GM12878 (cell line): ENCODE measurements around the gene ACOT13. TPM values are rescaled to one million over a fixed set of nuclear protein-coding genes. Genes with fewer than 3 reads are reported as not detected.

Source experiments
- ATAC-seq: fragments of 200-7000 bp; cut with Tn5 transposase; 3 replicates; pipeline ENCODE4 v1.9.1; 2020; ENCODE audit warnings: mild to moderate bottlenecking, moderate library complexity
- BruUV-seq: library from RNA; stranded (reverse); fragments of 400-500 nt; replicated peaks from 2 replicates; lab custom pipeline; 2021; lab: Mats Ljungman, UMichigan
- CTCF ChIA-PET: fragments of 300-600 bp; sonication (Branson Sonifier 250); formaldehyde crosslinking; extraction: SDS; loops from one replicate; lab custom pipeline; 2021; ENCODE audit warnings: inconsistent platforms; lab: Yijun Ruan, JAX
- POLR2A ChIA-PET: fragments of 350-600 bp; formaldehyde crosslinking; extraction: SDS; loops from one replicate; lab custom pipeline; 2021; ENCODE audit warnings: inconsistent platforms; lab: Charles Lee
- RAD21 ChIA-PET: fragments of 300-600 bp; sonication (Branson Sonifier 250); formaldehyde crosslinking; loops from one replicate; lab custom pipeline; 2023; ENCODE audit warnings: antibody characterized with exemption; ENCODE audit not compliant: unreplicated experiment; lab: Charles Lee
- SMC1A ChIA-PET: fragments of 300-600 bp; sonication (Branson Sonifier 250); formaldehyde crosslinking; loops from one replicate; lab custom pipeline; 2023; ENCODE audit not compliant: unreplicated experiment, uncharacterized antibody; lab: Charles Lee
- DNase-seq: peaks from one replicate; pipeline ENCODE4 v3.0.0-alpha.2; 2011; ENCODE audit warnings: low read depth, low spot score
- FAIRE-seq: peaks from 3 replicates; lab custom pipeline; 2011; peaks lifted over from hg19 to GRCh38; lab: Jason Lieb, UNC
- H2AFZ ChIP-seq: 2 replicates; pipeline ENCODE4 v1.6.0; 2011; ENCODE audit warnings: low read depth, low read length, control low read depth; ENCODE audit not compliant: control insufficient read depth
- H3K27ac ChIP-seq: 2 replicates; pipeline ENCODE4 v1.5.1; 2011; ENCODE audit warnings: control low read depth; ENCODE audit not compliant: control insufficient read depth, insufficient read depth
- H3K27me3 ChIP-seq, 2 experiments: replicated peaks in 1 of 2; 2 replicates each; pipeline versions ENCODE4 v1.6.0 to v1.6.1; 2011; ENCODE audit warnings: low read length in 1 of 2; ENCODE audit not compliant: control insufficient read depth in 2 of 2, insufficient read depth in 2 of 2
- H3K36me3 ChIP-seq, 2 experiments: 2 replicates each; pipeline ENCODE4 v1.5.1; 2011; ENCODE audit warnings: low read length in 1 of 2; ENCODE audit not compliant: control insufficient read depth in 2 of 2, insufficient read depth in 2 of 2
- H3K4me1 ChIP-seq: 2 replicates; pipeline ENCODE4 v1.6.1; 2011; ENCODE audit warnings: mild to moderate bottlenecking, low read length, moderate library complexity, mixed read lengths; ENCODE audit not compliant: control insufficient read depth, insufficient read depth
- H3K4me2 ChIP-seq: 2 replicates; pipeline ENCODE4 v1.6.0; 2011; ENCODE audit warnings: control low read depth; ENCODE audit not compliant: control insufficient read depth, insufficient read depth
- H3K4me3 ChIP-seq: fragments of 200-600 bp; sonication (generic); 2 replicates; pipeline ENCODE4 v1.5.1; 2016
- H3K79me2 ChIP-seq: 2 replicates; pipeline ENCODE4 v1.6.0; 2011; ENCODE audit warnings: low read length; ENCODE audit not compliant: control insufficient read depth, insufficient read depth
- H3K9ac ChIP-seq: 2 replicates; pipeline ENCODE4 v1.8.0; 2011; ENCODE audit warnings: low read length, control low read depth, mixed read lengths; ENCODE audit not compliant: control insufficient read depth, insufficient read depth
- H3K9me3 ChIP-seq: replicated peaks from 3 replicates; pipeline ENCODE4 v1.5.1; 2011; ENCODE audit warnings: mild to moderate bottlenecking, low read length; ENCODE audit not compliant: control insufficient read depth, insufficient read depth
- H4K20me1 ChIP-seq: 2 replicates; pipeline ENCODE4 v1.6.0; 2011; ENCODE audit not compliant: control insufficient read depth, insufficient read depth
- ASH2L ChIP-seq: fragments of 300-600, 200-600 bp; sonication (generic); IDR thresholded peaks from 2 replicates; pipeline ENCODE4 v1.6.1; 2017; ENCODE audit warnings: low read depth, mild to moderate bottlenecking, borderline replicate concordance
- BCLAF1 ChIP-seq: fragments of 450-650 bp; IDR thresholded peaks from 2 replicates; pipeline ENCODE4 v1.6.1; 2017; ENCODE audit warnings: antibody characterized with exemption, mild to moderate bottlenecking, moderate library complexity
- LARP7 ChIP-seq: fragments of 450-650 bp; IDR thresholded peaks from 2 replicates; pipeline ENCODE4 v1.6.1; 2017; ENCODE audit warnings: mild to moderate bottlenecking
- MAX ChIP-seq: IDR thresholded peaks from 2 replicates; pipeline ENCODE4 v1.6.1; 2012; ENCODE audit warnings: low read depth, low read length, improper control_type of control experiment
- MEF2B ChIP-seq: fragments of 450-650 bp; IDR thresholded peaks from 2 replicates; pipeline ENCODE4 v1.6.1; 2018; ENCODE audit warnings: mild to moderate bottlenecking, moderate library complexity; ENCODE audit not compliant: partially characterized antibody, poor library complexity, severe bottlenecking
- NR2C1 ChIP-seq: fragments of 450-650 bp; IDR thresholded peaks from 2 replicates; pipeline ENCODE4 v1.6.1; 2017; ENCODE audit warnings: antibody characterized with exemption, mild to moderate bottlenecking, moderate library complexity
- NRF1 ChIP-seq: conservative IDR thresholded peaks from 2 replicates; pipeline ENCODE4 v1.6.1; 2011; ENCODE audit warnings: mild to moderate bottlenecking, low read depth, low read length, improper control_type of control experiment
- SMAD5 ChIP-seq: IDR thresholded peaks from 2 replicates; pipeline ENCODE4 v1.6.1; 2016; ENCODE audit warnings: antibody characterized with exemption, low read depth
- SMC3 ChIP-seq: IDR thresholded peaks from 2 replicates; pipeline ENCODE4 v1.6.1; 2011; ENCODE audit warnings: low read length, improper control_type of control experiment, borderline replicate concordance
- SP1 ChIP-seq: IDR thresholded peaks from one replicate; pipeline ENCODE4 v1.6.1; 2011; ENCODE audit warnings: low read depth, low read length
- WGBS: methylation state at CpG from one replicate; pipeline ENCODE4 v1.1.6; 2016; ENCODE audit warnings: low lambda C conversion rate; ENCODE audit not compliant: insufficient replicate concordance, insufficient coverage; ENCODE audit errors: missing lambda C conversion rate; 5-methylcytosine and 5-hydroxymethylcytosine counted together
- in situ Hi-C: fragments of 300-500 bp; cut with MboI; formaldehyde crosslinking; loops from 9 replicates; pipeline ENCODE4 v1.14.3; 2018; ENCODE audit warnings: mixed read lengths
- intact Hi-C: fragments of 100-400 bp; cut with micrococcal nuclease; formaldehyde crosslinking; loops from one replicate; pipeline ENCODE4 v1.14.2; 2022; ENCODE audit not compliant: unreplicated experiment
- polyA plus RNA-seq, 11 experiments: library from polyadenylated mRNA; depleted of rRNA in 4 of 11; unstranded in 6 of 11; stranded (reverse) in 5 of 11; fragments of >200 nt; fragmentation: Nextera tagmentation in 4 of 11; fragmentation: Illumina TruSeq in 1 of 11; extraction: Ambion mirVana in 4 of 11; extraction: Trizol in 1 of 11; gene quantifications; 1 replicate in 1 of 11; 2 replicates in 10 of 11; pipeline versions ENCODE4 v1.2.1 to v1.2.3, GENCODE V29; 2011 to 2016; ENCODE audit warnings: inconsistent platforms in 2 of 11, missing spikeins in 2 of 11, low read depth in 1 of 11
- total RNA-seq, 4 experiments: library from RNA; depleted of rRNA in 3 of 4; stranded (reverse); fragments of >200 nt in 3 of 4; fragmentation: Illumina TruSeq in 1 of 4; extraction: Trizol in 1 of 4; gene quantifications; 2 replicates each; pipeline versions ENCODE4 v1.2.1 to v1.2.3, GENCODE V29; 2013 to 2021
- TF ChIP-seq, protein P1 (sequence below): IDR thresholded peaks from 2 replicates; pipeline ENCODE4 v1.6.1; 2012; ENCODE audit warnings: mild to moderate bottlenecking, low read depth, low read length
- TF ChIP-seq, protein P2 (sequence below): fragments of 450-650 bp; IDR thresholded peaks from 2 replicates; pipeline ENCODE4 v1.6.1; 2017; ENCODE audit warnings: mild to moderate bottlenecking, low read depth, inconsistent platforms; ENCODE audit not compliant: poor library complexity, severe bottlenecking

ACOT13 gene
- total and polyA plus RNA-seq, 10 of the 15 experiments (the other 5 are each of a cell fraction or from before 2014, with no cell fraction given): 6.0 to 60.6 (median 36.6) TPM

DNA sequence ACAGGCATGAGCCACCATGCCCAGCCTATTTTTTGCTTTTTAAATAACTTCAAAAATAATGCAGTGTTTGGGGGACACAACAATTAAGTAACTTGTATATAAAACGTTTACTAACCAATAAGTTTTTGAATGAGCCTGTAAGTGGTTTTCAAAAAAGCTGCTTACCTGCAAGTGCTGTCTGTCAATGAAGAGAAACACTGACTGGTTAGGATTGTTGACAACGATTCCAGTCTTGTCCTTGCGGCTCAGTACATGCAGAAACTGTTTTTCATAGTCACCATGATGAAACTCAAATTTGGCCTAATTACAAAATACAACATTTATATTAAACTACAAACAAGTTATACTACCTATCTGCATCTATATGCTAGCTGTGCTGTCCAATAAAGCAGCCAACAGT lies 41.7 kb downstream of the ACOT13 start:
- H3K9me3 ChIP-seq: no peaks in the 10 kb centered on the region
- BruUV-seq: TSS peak; percentile 1
- ChIA-PET SMC1A (interaction anchor here (1.1 kb wide), 1 partner anchor 13 kb away, joined by 3 read pairs; no protein-coding TSS in a partner anchor), POLR2A (interaction anchor here (0.9 kb wide), 1 partner anchor 42 kb away, joined by 3 read pairs; the partner anchor contains the start of genes ACOT13 and TDP2), RAD21 (no interaction called here), CTCF (interaction anchor here (0.7 to 1.7 kb wide), 3 partner anchors 58 to 187 kb away, joined by 3 read pairs; no protein-coding TSS in a partner anchor)
- H4K20me1 ChIP-seq: 0 out of 2 replicates have a peak, but pooled peaks cover 4% of the 10 kb centered on the region
- no peaks in the 10 kb centered on the region for H3K27me3 ChIP-seq
- H3K4me3 ChIP-seq: no peak overlapping the region
- no peak for ATAC-seq
- no peaks in the 10 kb centered on the region for H3K4me1 ChIP-seq
- no peak overlapping the region for H3K4me2 ChIP-seq
- H3K9ac ChIP-seq: no peak overlapping the region
- intact Hi-C loops: no loop called here
- WGBS: 93% methylated on average over 3 of the region's 3 CpGs
- peaks cover 7 to 50% of the 10 kb centered on the region in 2 experiments for H3K36me3 ChIP-seq
- no peak for DNase-seq
- TF ChIP-seq LARP7 (no peak), MAX (no peak), SMC3 (no peak), ASH2L (no peak), SMAD5 (no peak; the same call in 1 of the 2 replicates), BCLAF1 (no peak), NRF1 (no peak), NR2C1 (no peak), MEF2B (no peak), SP1 (no peak)
- TF ChIP-seq, protein P1, sequence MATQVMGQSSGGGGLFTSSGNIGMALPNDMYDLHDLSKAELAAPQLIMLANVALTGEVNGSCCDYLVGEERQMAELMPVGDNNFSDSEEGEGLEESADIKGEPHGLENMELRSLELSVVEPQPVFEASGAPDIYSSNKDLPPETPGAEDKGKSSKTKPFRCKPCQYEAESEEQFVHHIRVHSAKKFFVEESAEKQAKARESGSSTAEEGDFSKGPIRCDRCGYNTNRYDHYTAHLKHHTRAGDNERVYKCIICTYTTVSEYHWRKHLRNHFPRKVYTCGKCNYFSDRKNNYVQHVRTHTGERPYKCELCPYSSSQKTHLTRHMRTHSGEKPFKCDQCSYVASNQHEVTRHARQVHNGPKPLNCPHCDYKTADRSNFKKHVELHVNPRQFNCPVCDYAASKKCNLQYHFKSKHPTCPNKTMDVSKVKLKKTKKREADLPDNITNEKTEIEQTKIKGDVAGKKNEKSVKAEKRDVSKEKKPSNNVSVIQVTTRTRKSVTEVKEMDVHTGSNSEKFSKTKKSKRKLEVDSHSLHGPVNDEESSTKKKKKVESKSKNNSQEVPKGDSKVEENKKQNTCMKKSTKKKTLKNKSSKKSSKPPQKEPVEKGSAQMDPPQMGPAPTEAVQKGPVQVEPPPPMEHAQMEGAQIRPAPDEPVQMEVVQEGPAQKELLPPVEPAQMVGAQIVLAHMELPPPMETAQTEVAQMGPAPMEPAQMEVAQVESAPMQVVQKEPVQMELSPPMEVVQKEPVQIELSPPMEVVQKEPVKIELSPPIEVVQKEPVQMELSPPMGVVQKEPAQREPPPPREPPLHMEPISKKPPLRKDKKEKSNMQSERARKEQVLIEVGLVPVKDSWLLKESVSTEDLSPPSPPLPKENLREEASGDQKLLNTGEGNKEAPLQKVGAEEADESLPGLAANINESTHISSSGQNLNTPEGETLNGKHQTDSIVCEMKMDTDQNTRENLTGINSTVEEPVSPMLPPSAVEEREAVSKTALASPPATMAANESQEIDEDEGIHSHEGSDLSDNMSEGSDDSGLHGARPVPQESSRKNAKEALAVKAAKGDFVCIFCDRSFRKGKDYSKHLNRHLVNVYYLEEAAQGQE: no peak
- TF ChIP-seq, protein P2, sequence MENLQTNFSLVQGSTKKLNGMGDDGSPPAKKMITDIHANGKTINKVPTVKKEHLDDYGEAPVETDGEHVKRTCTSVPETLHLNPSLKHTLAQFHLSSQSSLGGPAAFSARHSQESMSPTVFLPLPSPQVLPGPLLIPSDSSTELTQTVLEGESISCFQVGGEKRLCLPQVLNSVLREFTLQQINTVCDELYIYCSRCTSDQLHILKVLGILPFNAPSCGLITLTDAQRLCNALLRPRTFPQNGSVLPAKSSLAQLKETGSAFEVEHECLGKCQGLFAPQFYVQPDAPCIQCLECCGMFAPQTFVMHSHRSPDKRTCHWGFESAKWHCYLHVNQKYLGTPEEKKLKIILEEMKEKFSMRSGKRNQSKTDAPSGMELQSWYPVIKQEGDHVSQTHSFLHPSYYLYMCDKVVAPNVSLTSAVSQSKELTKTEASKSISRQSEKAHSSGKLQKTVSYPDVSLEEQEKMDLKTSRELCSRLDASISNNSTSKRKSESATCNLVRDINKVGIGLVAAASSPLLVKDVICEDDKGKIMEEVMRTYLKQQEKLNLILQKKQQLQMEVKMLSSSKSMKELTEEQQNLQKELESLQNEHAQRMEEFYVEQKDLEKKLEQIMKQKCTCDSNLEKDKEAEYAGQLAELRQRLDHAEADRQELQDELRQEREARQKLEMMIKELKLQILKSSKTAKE: no peak
- TF ChIP-seq, all 136 proteins: peak for 0
- in situ Hi-C loops: loop anchor here (25.0 kb wide), 1 partner anchor 646 kb away; no protein-coding TSS in a partner anchor
- no peak for FAIRE-seq
- Histone ChIP-seq H3K27ac (no peak overlapping the region), H3K79me2 (peaks cover 24% of the 10 kb centered on the region), H2AFZ (no peak overlapping the region)
